HepG2 (cell line): ENCODE results near the gene ZBTB43. TPM values are rescaled to one million over a fixed set of nuclear protein-coding genes. Genes with fewer than 3 reads are reported as not detected.

Experiments used
- ATAC-seq: fragments of 200-7000 bp; cut with Tn5 transposase; 3 replicates; pipeline ENCODE4 v1.9.1; 2020; ENCODE audit warnings: mild to moderate bottlenecking, moderate library complexity
- BruUV-seq: library from RNA; stranded (reverse); fragments of 400-500 nt; replicated peaks from 2 replicates; lab custom pipeline; 2021; lab: Mats Ljungman, UMichigan
- CTCF ChIA-PET: fragments of 300-600 bp; formaldehyde crosslinking; extraction: SDS; loops from one replicate; lab custom pipeline; 2021; ENCODE audit warnings: low total read pairs, inconsistent platforms, low intra/inter-chr PET ratio; lab: Yijun Ruan, JAX
- POLR2A ChIA-PET: fragments of 350-600 bp; sonication (Branson Sonifier 250); formaldehyde crosslinking; loops from one replicate; lab custom pipeline; 2020; ENCODE audit warnings: antibody characterized with exemption, inconsistent platforms; lab: Yijun Ruan, JAX
- DNase-seq: peaks from one replicate; pipeline ENCODE4 v3.0.0-alpha.2; 2015; ENCODE audit warnings: low spot score
- FAIRE-seq: peaks from 3 replicates; lab custom pipeline; 2011; peaks lifted over from hg19 to GRCh38; lab: Jason Lieb, UNC
- H2AFZ ChIP-seq: one replicate; pipeline ENCODE4 v1.6.1; 2011; ENCODE audit warnings: low read length, inconsistent platforms
- H3K27ac ChIP-seq: fragments of 300-600 bp; 3 replicates; pipeline ENCODE4 v1.8.0; 2011; ENCODE audit warnings: mixed run types, mild to moderate bottlenecking, mixed read lengths, low read length, inconsistent platforms; ENCODE audit not compliant: insufficient read depth; ENCODE audit errors: extremely low read length
- H3K27me3 ChIP-seq, 2 experiments: fragments of 200-600 bp in 1 of 2; 2 replicates in 1 of 2; 3 replicates in 1 of 2; pipeline versions ENCODE4 v1.6.0 to v1.8.0; 2011; ENCODE audit warnings: low read length in 2 of 2, mild to moderate bottlenecking in 2 of 2, moderate library complexity in 2 of 2, inconsistent platforms in 1 of 2; ENCODE audit not compliant: insufficient read depth in 2 of 2, control insufficient read depth in 1 of 2
- H3K36me3 ChIP-seq, 2 experiments: fragments of 200-600 bp in 1 of 2; replicated peaks in 1 of 2; 2 replicates in 1 of 2; 3 replicates in 1 of 2; pipeline versions ENCODE4 v1.5.1 to v1.8.0; 2011; ENCODE audit warnings: low read length in 2 of 2, inconsistent platforms in 1 of 2; ENCODE audit not compliant: insufficient read depth in 2 of 2, control insufficient read depth in 1 of 2
- H3K4me1 ChIP-seq: 2 replicates; pipeline ENCODE4 v1.5.1; 2012; ENCODE audit warnings: low read length, inconsistent platforms; ENCODE audit not compliant: insufficient read depth
- H3K4me2 ChIP-seq: 2 replicates; pipeline ENCODE4 v1.6.0; 2011; ENCODE audit warnings: low read depth, low read length, inconsistent platforms
- H3K4me3 ChIP-seq, 3 experiments: fragments of 200-600 bp in 1 of 3; sonication (generic), shearing (Covaris generic) in 1 of 3; replicated peaks in 1 of 3; 2 replicates each; pipeline ENCODE4 v1.5.1; 2011 to 2016; ENCODE audit warnings: low read length in 3 of 3, inconsistent platforms in 2 of 3, low read depth in 2 of 3, mild to moderate bottlenecking in 2 of 3, control low read depth in 1 of 3, mixed read lengths in 1 of 3; ENCODE audit not compliant: insufficient read depth in 1 of 3
- H3K79me2 ChIP-seq: one replicate; pipeline ENCODE4 v1.6.1; 2011; ENCODE audit warnings: low read length, inconsistent platforms; ENCODE audit not compliant: insufficient read depth
- H3K9ac ChIP-seq: 2 replicates; pipeline ENCODE4 v1.6.0; 2011; ENCODE audit warnings: mild to moderate bottlenecking, low read depth, low read length, inconsistent platforms; ENCODE audit not compliant: insufficient read depth
- H3K9me3 ChIP-seq: 2 replicates; pipeline ENCODE4 v1.5.1; 2012; ENCODE audit warnings: mild to moderate bottlenecking, low read length
- H4K20me1 ChIP-seq: 2 replicates; pipeline ENCODE4 v1.6.0; 2011; ENCODE audit warnings: inconsistent platforms, mild to moderate bottlenecking, low read length, moderate library complexity; ENCODE audit not compliant: insufficient read depth
- HMGXB4 ChIP-seq, 2 experiments: sonication (generic) in 1 of 2; formaldehyde crosslinking in 1 of 2; IDR thresholded peaks; 2 replicates each; pipeline versions ENCODE4 v1.4.0 to v1.6.1; 2018 to 2020; ENCODE audit warnings: missing genetic modification reagents in 2 of 2, borderline replicate concordance in 1 of 2, low read depth in 1 of 2, mild to moderate bottlenecking in 1 of 2, missing biosample characterization in 1 of 2
- MAF1 ChIP-seq: sonication (generic); formaldehyde crosslinking; IDR thresholded peaks from 2 replicates; pipeline ENCODE4 v1.5.0; 2020; ENCODE audit warnings: missing genetic modification reagents, borderline replicate concordance
- MLX ChIP-seq: IDR thresholded peaks from 2 replicates; pipeline ENCODE4 v1.6.1; 2016
- NRL ChIP-seq: sonication (generic); formaldehyde crosslinking; IDR thresholded peaks from 2 replicates; pipeline ENCODE4 v1.5.0; 2020; ENCODE audit warnings: missing genetic modification reagents, mild to moderate bottlenecking, moderate library complexity, borderline replicate concordance
- RXRA ChIP-seq: sonication (generic); formaldehyde crosslinking; IDR thresholded peaks from 2 replicates; pipeline ENCODE4 v1.5.1; 2020; ENCODE audit warnings: missing genetic modification reagents
- SKI ChIP-seq: fragments of 450-650 bp; IDR thresholded peaks from one replicate; pipeline ENCODE4 v1.6.1; 2018; ENCODE audit warnings: mild to moderate bottlenecking; ENCODE audit not compliant: partially characterized antibody
- TEAD3 ChIP-seq: optimal IDR thresholded peaks from 2 replicates; pipeline ENCODE3; 2016; ENCODE audit warnings: borderline replicate concordance
- ZNF10 ChIP-seq: sonication (generic); formaldehyde crosslinking; IDR thresholded peaks from 2 replicates; pipeline ENCODE4 v1.4.0; 2020; ENCODE audit warnings: mild to moderate bottlenecking, low read depth, missing genetic modification reagents, borderline replicate concordance
- ZNF329 ChIP-seq: sonication (generic); formaldehyde crosslinking; IDR thresholded peaks from 2 replicates; pipeline ENCODE4 v1.9.0; 2021; ENCODE audit warnings: low read depth, mild to moderate bottlenecking, missing genetic modification reagents
- ZNF567 ChIP-seq: sonication (generic); formaldehyde crosslinking; IDR thresholded peaks from 2 replicates; pipeline ENCODE4 v1.8.1; 2023; ENCODE audit warnings: mild to moderate bottlenecking, missing genetic modification reagents, borderline replicate concordance
- ZNF7 ChIP-seq: IDR thresholded peaks from 2 replicates; pipeline ENCODE4 v1.6.1; 2016; ENCODE audit warnings: missing biosample characterization, missing genetic modification reagents
- ZNF737 ChIP-seq: sonication (generic); formaldehyde crosslinking; IDR thresholded peaks from 2 replicates; pipeline ENCODE4 v1.5.0; 2020; ENCODE audit warnings: missing genetic modification reagents, mild to moderate bottlenecking, borderline replicate concordance
- ZNF766 ChIP-seq: sonication (generic); formaldehyde crosslinking; IDR thresholded peaks from 2 replicates; pipeline ENCODE4 v1.5.0; 2020; ENCODE audit warnings: missing genetic modification reagents, borderline replicate concordance
- WGBS: methylation state at CpG from one replicate; pipeline ENCODE4 v1.1.6; 2017; ENCODE audit warnings: low lambda C conversion rate; 5-methylcytosine and 5-hydroxymethylcytosine counted together
- in situ Hi-C: cut with HindIII; loops from 2 replicates; pipeline ENCODE4 v1.10.0; 2017; ENCODE audit warnings: low pct_unique_long_range_greater_than_20kb; ENCODE audit not compliant: extremely low pct_ligation_motif_present
- intact Hi-C: fragments of 100-400 bp; cut with micrococcal nuclease; formaldehyde crosslinking; loops from one replicate; pipeline ENCODE4 v1.10.0; 2022; ENCODE audit not compliant: unreplicated experiment
- polyA plus RNA-seq, 8 experiments: library from polyadenylated mRNA; depleted of rRNA in 3 of 8; stranded (reverse) in 7 of 8; unstranded in 1 of 8; fragments of >200 nt; fragmentation: Illumina TruSeq in 4 of 8; extraction: Trizol in 4 of 8; gene quantifications; 2 replicates each; pipeline versions ENCODE4 v1.2.1 to v1.2.3, GENCODE V29; 2011 to 2016; ENCODE audit warnings: low read depth in 4 of 8, missing spikeins in 1 of 8, mixed read lengths in 1 of 8; ENCODE audit not compliant: insufficient read depth in 1 of 8
- total RNA-seq, 5 experiments: library from RNA; depleted of rRNA; stranded (reverse); fragments of >200 nt; fragmentation: Illumina TruSeq; extraction: Trizol; gene quantifications; 2 replicates each; pipeline ENCODE4 v1.2.3, GENCODE V29; 2016; ENCODE audit warnings: low read depth in 1 of 5

ZBTB43 gene
- total and polyA plus RNA-seq, 2 of the 13 experiments (the other 11 are each of a cell fraction or from before 2014, with no cell fraction given): 7.1 to 31.4 TPM

GRCh38 chr9:126842977-126843799 is 38.3 kb downstream of the ZBTB43 start:
- Histone ChIP-seq H2AFZ (no peak overlapping the region), H3K27ac (no peak overlapping the region), H3K36me3 (peaks cover 1 to 2% of the 10 kb centered on the region in 2 experiments; a peak in 1 of 5 replicates), H3K4me3 (no peak overlapping the region), H4K20me1 (no peaks in the 10 kb centered on the region), H3K27me3 (0 out of 5 replicates have a peak, but pooled peaks cover 0 to 1% of the 10 kb centered on the region in 2 experiments), H3K9me3 (no peaks in the 10 kb centered on the region), H3K4me1 (no peaks in the 10 kb centered on the region), H3K9ac (no peak overlapping the region), H3K79me2 (no peaks in the 10 kb centered on the region), H3K4me2 (no peak overlapping the region)
- DNase-seq (no peak), ATAC-seq (no peak), FAIRE-seq (no peak)
- intact Hi-C loops (no loop called here), in situ Hi-C loops (no loop called here)
- ChIA-PET POLR2A (no interaction called here), CTCF (no interaction called here)
- no peak for TF ChIP-seq SKI
- no peak for TF ChIP-seq ZNF567 (CRISPR knock-in tag)
- TF ChIP-seq MLX (CRISPR knock-in tag): no peak
- no peak for TF ChIP-seq ZNF766 (CRISPR knock-in tag)
- no peak for TF ChIP-seq MAF1 (CRISPR knock-in tag)
- TF ChIP-seq ZNF737 (CRISPR knock-in tag): no peak
- no peak for TF ChIP-seq ZNF7
- TF ChIP-seq RXRA (CRISPR knock-in tag): no peak
- no peak for TF ChIP-seq NRL (CRISPR knock-in tag)
- TF ChIP-seq HMGXB4 (CRISPR knock-in tag; IDR thresholded peaks at IDR 0.05; ENCODE audit: borderline replicate concordance in 1 of 2, low read depth in 1 of 2): no peak
- no peak for TF ChIP-seq ZNF10 (CRISPR knock-in tag)
- TF ChIP-seq TEAD3: no peak
- no peak for TF ChIP-seq ZNF329 (CRISPR knock-in tag)
- no TSS peak for BruUV-seq
- WGBS: 88% methylated on average over 9 of the region's 10 CpGs
